Heart right ventricle (tissue), 16 donors: ENCODE results near the gene RBMS3. TPM values are rescaled to one million over a fixed set of nuclear protein-coding genes. Genes with fewer than 3 reads are reported as not detected.
A peak's percentile ranks its signal among the peaks of the same experiment; 100 is the strongest.

ENCODE experiments used
- ATAC-seq, 8 donors: fragments of 200-7000 bp; cut with Tn5 transposase; one replicate each; pipeline ENCODE4 v1.9.1; 2020; ENCODE audit warnings: mild to moderate bottlenecking in 8 of 8, moderate library complexity in 8 of 8, moderate number of reproducible peaks in 1 of 8
- DNase-seq, 2 donors: peaks; one replicate each; pipeline ENCODE4 v3.0.0-alpha.2; 2020
- H3K27ac ChIP-seq, 10 donors: fragments of 200-600 bp; sonication (generic) in 2 of 10; one replicate each; pipeline versions ENCODE4 v1.5.0 to v1.8.0; 2020 to 2022; ENCODE audit warnings: mild to moderate bottlenecking in 3 of 10
- H3K27me3 ChIP-seq, 7 donors: fragments of 200-600 bp; one replicate each; pipeline ENCODE4 v1.8.0; 2021 to 2022; ENCODE audit warnings: mild to moderate bottlenecking in 2 of 7
- H3K36me3 ChIP-seq, 9 donors: fragments of 200-600 bp; sonication (generic) in 1 of 9; one replicate each; pipeline versions ENCODE4 v1.5.0 to v1.8.0; 2020 to 2022; ENCODE audit warnings: mild to moderate bottlenecking in 2 of 9
- H3K4me1 ChIP-seq, 9 donors: fragments of 200-600 bp; sonication (generic) in 1 of 9; one replicate each; pipeline versions ENCODE4 v1.5.0 to v1.8.0; 2020 to 2022; ENCODE audit warnings: mild to moderate bottlenecking in 4 of 9
- H3K4me3 ChIP-seq, 10 donors: fragments of 200-600 bp; sonication (generic) in 2 of 10; one replicate each; pipeline versions ENCODE4 v1.5.0 to v1.8.0; 2020 to 2022; ENCODE audit warnings: mild to moderate bottlenecking in 7 of 10, moderate library complexity in 2 of 10
- H3K9me3 ChIP-seq, 11 donors: fragments of 200-600 bp in 10 of 11; sonication (generic) in 2 of 11; one replicate each; pipeline versions ENCODE4 v1.5.0 to v1.8.0; 2013 to 2022; ENCODE audit warnings: mild to moderate bottlenecking in 2 of 11, control low read depth in 1 of 11, moderate library complexity in 1 of 11
- WGBS, 2 donors: extraction: QIAGEN DNeasy Blood & Tissue Kit; methylation state at CpG; one replicate each; pipeline ENCODE4 v1.1.7; 2013; ENCODE audit warnings: inconsistent platforms in 1 of 2; 5-methylcytosine and 5-hydroxymethylcytosine counted together
- intact Hi-C, 10 donors: fragments of 100-400 bp; cut with DNase I; formaldehyde crosslinking; loops; one replicate each; pipeline versions ENCODE4 v1.11.1 to v1.14.2; 2022
- polyA plus RNA-seq, 2 donors: library from polyadenylated mRNA; stranded (reverse); fragments of 200-250 nt; gene quantifications; one replicate each; pipeline ENCODE4 v1.2.3, GENCODE V29; 2013
- total RNA-seq, 10 donors: library from RNA; stranded (reverse); fragmentation: NEBNext Ultra II Directional in 3 of 10; extraction: Animal tissue kit (Norgen Biotek cat#: 25700) in 3 of 10; gene quantifications; one replicate each; pipeline versions ENCODE4 v1.2.1 to v1.2.4, GENCODE V29; 2021 to 2023
- TF ChIP-seq, protein P1 (sequence below), 9 donors: fragments of 200-600 bp; sonication (generic) in 2 of 9; IDR thresholded peaks; one replicate each; pipeline versions ENCODE4 v1.5.0 to v1.8.0; 2021 to 2022; ENCODE audit warnings: antibody characterized with exemption in 9 of 9, mild to moderate bottlenecking in 5 of 9, moderate library complexity in 1 of 9
- donor health status: Arrhythmogenic right ventricular cardiomyopathy.
- donor health status: ischemic (EF 13 %, LVEDD 7.1; RV severe dilation, severe dysfunction).
- donor health status: healthy with polysubstance abuse.
- donor health status: DM: no; HTN: yes; CAD: no.
- donor health status: DM: no; HTN: no; CAD: no.
- donor health status: ischemic (EF 25% LVEDD 6.9; RV normal size, moderate dysfunction).
- donor health status: ischemic (EF 25% LVEDD 5.7; RV mildly dilated, moderate dysfunction).
- donor health status: healthy.
- donor health status: DM: yes; HTN: yes; CAD: no.
- donor health status: Ischemic cardiomyopathy.
- donor health status: ischemic (EF 35%, LVEDD 5.7; RV mildly dilated, moderate dysfunction).
- donor health status: nonischemic (EF 11% LVEDD 7.7; RV severe dilation, severe dysfunction).
- donor health status: DM: yes; HTN: yes; CAD: no.
- donor health status: PGD.
- donor health status: ischemic (EF 29% LVEDD 5.4; RV normal size, mild dysfunction).
- donor health status: nonischemic (EF 23%, LVEDD 6.1; RV moderate dilation, normal function).

RBMS3 gene
- total and polyA plus RNA-seq, 12 donors = 3.2 to 41.1 (median 26.4) TPM

DNA sequence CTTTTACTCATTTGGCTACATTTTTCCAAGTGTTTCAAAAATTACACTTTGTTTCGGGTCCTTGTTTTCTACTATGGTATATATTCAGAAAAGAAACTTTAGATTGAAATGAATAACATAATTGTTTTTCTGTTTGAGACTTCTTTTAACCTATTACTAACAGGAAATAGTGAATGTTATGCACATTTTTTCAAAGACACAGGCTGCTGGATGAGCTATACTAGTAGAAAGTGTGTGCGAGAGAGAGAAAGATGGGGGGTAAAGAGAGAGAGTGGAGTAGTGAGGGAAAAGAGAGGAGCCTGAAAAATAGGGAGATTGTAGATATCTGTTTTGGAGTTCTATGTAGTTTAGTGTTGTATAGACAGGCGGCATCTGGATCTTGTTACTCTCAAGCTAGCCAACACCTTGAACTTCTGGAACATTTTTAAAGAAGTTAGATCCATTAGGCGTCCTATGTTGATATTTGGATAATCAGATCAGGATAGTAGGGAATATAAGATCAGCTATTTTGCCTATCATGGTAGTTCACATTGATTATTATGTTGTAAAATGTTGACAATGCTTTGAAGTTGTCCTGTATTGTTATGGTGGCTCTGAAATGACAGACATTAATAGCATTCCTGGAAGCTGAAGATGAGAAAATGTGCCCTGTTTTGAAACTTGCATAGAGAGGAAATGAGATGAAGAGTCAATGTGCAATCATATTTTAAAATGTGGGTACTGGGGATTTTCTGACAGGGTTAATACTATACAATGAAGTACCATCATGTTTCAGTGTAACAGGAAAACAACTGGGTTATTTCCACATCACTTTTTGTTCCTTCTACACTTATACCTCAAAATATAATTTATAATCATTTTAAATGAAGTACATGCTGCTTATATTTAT, 2.6 kb downstream of the RBMS3 start:
- intact Hi-C loops = loop anchor here (2.0 to 10.0 kb wide), 20 partner anchors 39 to 481 kb away; no protein-coding TSS in a partner anchor
- Histone ChIP-seq H3K4me3 (peak overlapping the region; percentile 54 to 79 (median 68)), H3K27me3 (no peaks in the 10 kb centered on the region), H3K9me3 (no peaks in the 10 kb centered on the region), H3K36me3 (no peaks in the 10 kb centered on the region), H3K27ac (peak overlapping the region; percentile 77 to 96 (median 92)), H3K4me1 (peaks cover 0 to 53% (median 41%) of the 10 kb centered on the region in 9 donors)
- no peak for ATAC-seq
- 13 to 14% methylated on average over 4 of the region's 4 CpGs for WGBS, 2 donors
- no peak for DNase-seq
- TF ChIP-seq, protein P1, sequence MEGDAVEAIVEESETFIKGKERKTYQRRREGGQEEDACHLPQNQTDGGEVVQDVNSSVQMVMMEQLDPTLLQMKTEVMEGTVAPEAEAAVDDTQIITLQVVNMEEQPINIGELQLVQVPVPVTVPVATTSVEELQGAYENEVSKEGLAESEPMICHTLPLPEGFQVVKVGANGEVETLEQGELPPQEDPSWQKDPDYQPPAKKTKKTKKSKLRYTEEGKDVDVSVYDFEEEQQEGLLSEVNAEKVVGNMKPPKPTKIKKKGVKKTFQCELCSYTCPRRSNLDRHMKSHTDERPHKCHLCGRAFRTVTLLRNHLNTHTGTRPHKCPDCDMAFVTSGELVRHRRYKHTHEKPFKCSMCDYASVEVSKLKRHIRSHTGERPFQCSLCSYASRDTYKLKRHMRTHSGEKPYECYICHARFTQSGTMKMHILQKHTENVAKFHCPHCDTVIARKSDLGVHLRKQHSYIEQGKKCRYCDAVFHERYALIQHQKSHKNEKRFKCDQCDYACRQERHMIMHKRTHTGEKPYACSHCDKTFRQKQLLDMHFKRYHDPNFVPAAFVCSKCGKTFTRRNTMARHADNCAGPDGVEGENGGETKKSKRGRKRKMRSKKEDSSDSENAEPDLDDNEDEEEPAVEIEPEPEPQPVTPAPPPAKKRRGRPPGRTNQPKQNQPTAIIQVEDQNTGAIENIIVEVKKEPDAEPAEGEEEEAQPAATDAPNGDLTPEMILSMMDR (IDR thresholded peaks at IDR 0.05) = peak in 1 of 9 donors; percentile 14

DNA sequence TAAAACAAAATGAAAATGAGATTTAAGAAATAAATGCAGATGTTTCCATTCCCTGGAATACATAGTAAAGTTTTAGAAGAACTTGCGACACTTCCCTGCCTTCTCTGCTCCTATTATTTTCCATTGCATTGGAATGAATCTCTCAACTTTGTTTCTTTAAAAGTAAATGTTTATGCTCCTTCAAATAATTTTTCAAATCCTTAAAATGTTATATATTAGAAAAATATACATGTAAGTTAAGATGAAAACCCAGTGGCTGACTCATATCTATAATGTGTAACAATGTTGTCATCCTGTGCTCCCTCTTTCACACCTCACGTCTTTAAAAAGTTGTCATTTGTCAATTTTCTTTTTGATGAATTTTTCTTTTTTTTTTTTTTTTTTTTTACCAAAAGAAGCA, 3.6 kb downstream of the RBMS3 start:
- intact Hi-C loops = loop anchor here (5.0 to 10.0 kb wide), 18 partner anchors 38 to 480 kb away; no protein-coding TSS in a partner anchor
- peak overlapping the region; percentile 54 to 79 (median 68) for H3K4me3 ChIP-seq
- 49 to 69% methylated on average over 2 of the region's 2 CpGs for WGBS, 2 donors
- no peaks in the 10 kb centered on the region for H3K9me3 ChIP-seq
- DNase-seq (no peak), ATAC-seq (no peak)
- TF ChIP-seq, protein P1 (IDR thresholded peaks at IDR 0.05) = no peak
- H3K36me3 ChIP-seq = no peaks in the 10 kb centered on the region
- H3K27ac ChIP-seq = peak overlapping the region in 8 of 10 donors; percentile 88 to 96 (median 92)
- H3K27me3 ChIP-seq = no peaks in the 10 kb centered on the region
- H3K4me1 ChIP-seq = peaks cover 0 to 54% (median 43%) of the 10 kb centered on the region in 9 donors

GRCh38 chr3:29285471-29286071, 4.7 kb downstream of the RBMS3 start:
- TF ChIP-seq, protein P1 (IDR thresholded peaks at IDR 0.05) = no peak
- Histone ChIP-seq H3K36me3 (no peaks in the 10 kb centered on the region), H3K27me3 (no peaks in the 10 kb centered on the region), H3K4me3 (peak overlapping the region in 9 of 10 donors; percentile 12 to 69 (median 43)), H3K27ac (peak overlapping the region; percentile 15 to 96 (median 62)), H3K9me3 (no peaks in the 10 kb centered on the region), H3K4me1 (peaks cover 0 to 54% (median 43%) of the 10 kb centered on the region in 9 donors)
- intact Hi-C loops = loop anchor here in 8 of 10 donors (5.0 to 10.0 kb wide), 9 partner anchors 37 to 479 kb away; no protein-coding TSS in a partner anchor
- no peak for DNase-seq
- WGBS, 2 donors = 12 to 16% methylated on average over 4 of the region's 4 CpGs
- no peak for ATAC-seq
